Thymus (tissue), 11 donors: ENCODE measurements around the gene TMEM33. TPM values are rescaled to one million over a fixed set of nuclear protein-coding genes. Genes with fewer than 3 reads are reported as not detected.

Experiments
- DNase-seq, 9 donors: peaks; one replicate each; pipeline ENCODE4 v3.0.0-alpha.2; 2013; ENCODE audit warnings: low spot score in 9 of 9, low read depth in 6 of 9, missing footprints in 1 of 9
- H3K27ac ChIP-seq, 2 donors: one replicate each; pipeline ENCODE4 v1.5.1; 2013; ENCODE audit warnings: control low read depth in 1 of 2, low read depth in 1 of 2, low read length in 1 of 2, mild to moderate bottlenecking in 1 of 2, moderate library complexity in 1 of 2
- H3K27me3 ChIP-seq, 2 donors: one replicate each; pipeline ENCODE4 v1.5.1; 2013; ENCODE audit warnings: low read length in 1 of 2; ENCODE audit not compliant: control insufficient read depth in 2 of 2, insufficient read depth in 1 of 2
- H3K36me3 ChIP-seq, 2 donors: one replicate each; pipeline ENCODE4 v1.5.1; 2013; ENCODE audit warnings: low read length in 1 of 2, mild to moderate bottlenecking in 1 of 2, moderate library complexity in 1 of 2; ENCODE audit not compliant: control insufficient read depth in 2 of 2, insufficient read depth in 2 of 2
- H3K4me1 ChIP-seq, 2 donors: one replicate each; pipeline ENCODE4 v1.5.1; 2013; ENCODE audit warnings: low read length in 2 of 2; ENCODE audit not compliant: control insufficient read depth in 2 of 2, insufficient read depth in 2 of 2
- H3K4me3 ChIP-seq, 2 donors: one replicate each; pipeline ENCODE4 v1.5.1; 2013; ENCODE audit warnings: low read length in 2 of 2, control low read depth in 1 of 2, mild to moderate bottlenecking in 1 of 2
- H3K9me3 ChIP-seq, 2 donors: one replicate each; pipeline ENCODE4 v1.5.1; 2013; ENCODE audit warnings: low read length in 1 of 2, mild to moderate bottlenecking in 1 of 2; ENCODE audit not compliant: control insufficient read depth in 2 of 2, insufficient read depth in 1 of 2
- WGBS: extraction: QIAGEN DNeasy Blood & Tissue Kit; methylation state at CpG from one replicate; pipeline ENCODE4 v1.1.7; 2013; 5-methylcytosine and 5-hydroxymethylcytosine counted together
- polyA plus RNA-seq: library from polyadenylated mRNA; stranded (reverse); fragments of 200-250 nt; gene quantifications from one replicate; pipeline ENCODE4 v1.2.3, GENCODE V29; 2013
- total RNA-seq: library from RNA; stranded (reverse); fragments of 120-200 nt; gene quantifications from one replicate; pipeline ENCODE4 v1.2.4, GENCODE V29; 2013
- donor health status: healthy.

TMEM33 gene
- total and polyA plus RNA-seq, 2 donors, result 13.7 to 23.8 TPM

- H3K27ac ChIP-seq, result no peak overlapping the region
- no peaks in the 10 kb centered on the region for H3K9me3 ChIP-seq
- WGBS, result 99% methylated on average over 3 of the region's 3 CpGs
These were observed 62.8 kb downstream of the TMEM33 start for GRCh38 chr4:41998019-41998418.

GRCh38 chr4:41999321-41999720 lies 64.1 kb downstream of the TMEM33 start:
- no peak overlapping the region for H3K27ac ChIP-seq
- H3K4me1 ChIP-seq, result no peaks in the 10 kb centered on the region
- no peaks in the 10 kb centered on the region for H3K9me3 ChIP-seq
- DNase-seq, result no peak
- peaks cover 0 to 4% of the 10 kb centered on the region in 2 donors for H3K36me3 ChIP-seq
- H3K4me3 ChIP-seq, result no peak overlapping the region
- H3K27me3 ChIP-seq, result no peaks in the 10 kb centered on the region

More at GRCh38 chr4:41998019-41998418, 62.8 kb downstream of the TMEM33 start:
- Histone ChIP-seq H3K4me1 (no peaks in the 10 kb centered on the region), H3K27me3 (no peaks in the 10 kb centered on the region), H3K36me3 (peaks cover 0 to 4% of the 10 kb centered on the region in 2 donors), H3K4me3 (no peak overlapping the region)
- DNase-seq, result no peak

- Histone ChIP-seq H3K27ac (no peak overlapping the region), H3K9me3 (no peaks in the 10 kb centered on the region), H3K4me1 (no peaks in the 10 kb centered on the region), H3K27me3 (no peaks in the 10 kb centered on the region), H3K36me3 (peaks cover 0 to 11% of the 10 kb centered on the region in 2 donors), H3K4me3 (no peak overlapping the region)
- DNase-seq, result no peak
- WGBS, result 97% methylated on average over 3 of the region's 3 CpGs
These were observed 73.0 kb downstream of the TMEM33 start for GRCh38 chr4:42008011-42008786.

Other genes with a start within 250 kb of the TMEM33 start
- not detected for gene PHOX2B, start 186.7 kb upstream of the TMEM33 start, total RNA-seq
- gene PHOX2B, start 186.7 kb upstream of the TMEM33 start, polyA plus RNA-seq, result 0.11 TPM
- 0.09 TPM for gene DCAF4L1, start 46.3 kb downstream of the TMEM33 start, total RNA-seq
- gene DCAF4L1, start 46.3 kb downstream of the TMEM33 start, polyA plus RNA-seq, result 0.32 TPM
- 47.6 TPM for gene SLC30A9, start 55.1 kb downstream of the TMEM33 start, total RNA-seq
- 17.1 TPM for gene SLC30A9, start 55.1 kb downstream of the TMEM33 start, polyA plus RNA-seq
- 1.6 TPM for gene BEND4, start 217.2 kb downstream of the TMEM33 start, total RNA-seq
- gene BEND4, start 217.2 kb downstream of the TMEM33 start, polyA plus RNA-seq, result 0.23 TPM